Caco-2 (cell line): Measurements from ENCODE around the gene SPTY2D1. TPM values are rescaled to one million over a fixed set of nuclear protein-coding genes. Genes with fewer than 3 reads are reported as not detected.

Source experiments
- BruUV-seq: library from RNA; stranded (reverse); fragments of 400-500 nt; replicated peaks from 2 replicates; lab custom pipeline; 2021; lab: Mats Ljungman, UMichigan
- CTCF ChIA-PET: fragments of 300-600 bp; sonication (Branson Sonifier 250); formaldehyde crosslinking; loops from one replicate; lab custom pipeline; 2022; ENCODE audit warnings: antibody characterized with exemption; lab: Charles Lee
- POLR2A ChIA-PET: fragments of 300-600 bp; sonication (Branson Sonifier 250); formaldehyde crosslinking; loops from one replicate; lab custom pipeline; 2022; ENCODE audit warnings: antibody characterized with exemption; lab: Charles Lee
- DNase-seq, 2 experiments: peaks; one replicate each; pipeline versions ENCODE4 v3.0.0 to v3.0.0-alpha.2; 2020 to 2022
- H3K27me3 ChIP-seq: replicated peaks from 2 replicates; pipeline ENCODE4 v1.6.0; 2011; ENCODE audit warnings: low read length; ENCODE audit not compliant: control insufficient read depth, insufficient read depth
- H3K36me3 ChIP-seq: 2 replicates; pipeline ENCODE4 v1.5.1; 2011; ENCODE audit warnings: low read length; ENCODE audit not compliant: control insufficient read depth, insufficient read depth
- H3K4me1 ChIP-seq: fragments of 250-450 bp; sonication (Bioruptor Pico); 2 replicates; pipeline ENCODE4 v1.5.1; 2020; ENCODE audit warnings: mild to moderate bottlenecking
- H3K4me3 ChIP-seq: 2 replicates; pipeline ENCODE4 v1.5.1; 2011; ENCODE audit warnings: low read depth, mild to moderate bottlenecking, control low read depth, low read length
- H3K9me3 ChIP-seq: fragments of 250-450 bp; sonication (Bioruptor Pico); 2 replicates; pipeline ENCODE4 v1.5.1; 2020; ENCODE audit warnings: mild to moderate bottlenecking, moderate library complexity
- H3K27ac Mint-ChIP-seq: one replicate; pipeline ENCODE4 v1.8.0; 2022; ENCODE audit warnings: mixed read lengths; ENCODE audit not compliant: unreplicated experiment
- H3K27me3 Mint-ChIP-seq: one replicate; pipeline ENCODE4 v1.8.0; 2022; ENCODE audit warnings: mixed read lengths; ENCODE audit not compliant: insufficient read depth, unreplicated experiment
- H3K36me3 Mint-ChIP-seq: one replicate; pipeline ENCODE4 v1.8.0; 2022; ENCODE audit warnings: mild to moderate bottlenecking, mixed read lengths; ENCODE audit not compliant: insufficient read depth, unreplicated experiment
- H3K4me1 Mint-ChIP-seq: one replicate; pipeline ENCODE4 v1.8.0; 2022; ENCODE audit warnings: low read depth, mixed read lengths; ENCODE audit not compliant: unreplicated experiment
- H3K4me3 Mint-ChIP-seq: one replicate; pipeline ENCODE4 v1.8.0; 2022; ENCODE audit warnings: mild to moderate bottlenecking, moderate library complexity, mixed read lengths; ENCODE audit not compliant: unreplicated experiment
- H3K9me3 Mint-ChIP-seq: one replicate; pipeline ENCODE4 v1.8.0; 2022; ENCODE audit warnings: mixed read lengths; ENCODE audit not compliant: unreplicated experiment
- CTCF ChIP-seq, 2 experiments: fragments of 200-600 bp in 1 of 2; IDR thresholded peaks; 1 replicate in 1 of 2; 2 replicates in 1 of 2; pipeline versions ENCODE4 v1.5.1 to v1.8.0; 2011 to 2022; ENCODE audit warnings: antibody characterized with exemption in 1 of 2, control low read depth in 1 of 2, inconsistent platforms in 1 of 2, low read depth in 1 of 2, low read length in 1 of 2, mild to moderate bottlenecking in 1 of 2, moderate library complexity in 1 of 2; ENCODE audit not compliant: insufficient read depth in 1 of 2, severe bottlenecking in 1 of 2, unreplicated experiment in 1 of 2
- intact Hi-C: fragments of 100-400 bp; cut with micrococcal nuclease; formaldehyde crosslinking; loops from one replicate; pipeline ENCODE4 v1.10.0; 2022; ENCODE audit not compliant: unreplicated experiment
- total RNA-seq: library from RNA; stranded (reverse); gene quantifications from 2 replicates; pipeline ENCODE4 v1.2.3, GENCODE V29; 2022

SPTY2D1 gene
- total RNA-seq, 1 experiment from 2014 or later: 24.6 TPM

GRCh38 chr11:18563090-18563730, 70.9 kb downstream of the SPTY2D1 start:
- no peaks in the 10 kb centered on the region for H3K36me3 ChIP-seq
- CTCF ChIA-PET: no interaction called here
- Mint-ChIP-seq H3K27ac (no peak overlapping the region), H3K4me3 (no peak overlapping the region), H3K9me3 (no peaks in the 10 kb centered on the region), H3K4me1 (no peaks in the 10 kb centered on the region), H3K27me3 (no peaks in the 10 kb centered on the region), H3K36me3 (peaks cover 12% of the 10 kb centered on the region)
- BruUV-seq: no TSS peak
- no peak overlapping the region for H3K4me3 ChIP-seq
- H3K27me3 ChIP-seq: no peaks in the 10 kb centered on the region
- intact Hi-C loops: no loop called here
- H3K9me3 ChIP-seq: no peaks in the 10 kb centered on the region
- no peak for TF ChIP-seq CTCF (IDR thresholded peaks at IDR 0.05; ENCODE audit: insufficient read depth in 1 of 2, low read depth in 1 of 2, low read length in 1 of 2, severe bottlenecking in 1 of 2, unreplicated experiment in 1 of 2)
- POLR2A ChIA-PET: no interaction called here
- H3K4me1 ChIP-seq: no peaks in the 10 kb centered on the region
- DNase-seq: no peak

Other genes starting within 250 kb of the SPTY2D1 start
- 396 and 507 TPM in 2 replicates for gene LDHA, start 239.8 kb downstream of the SPTY2D1 start, total RNA-seq
- gene LDHC, start 222.0 kb downstream of the SPTY2D1 start, total RNA-seq: not detected in 2 replicates
- gene LDHAL6A, start 178.5 kb downstream of the SPTY2D1 start, total RNA-seq: 0.51 and 0.59 TPM in 2 replicates
- 64.6 and 86.6 TPM in 2 replicates for gene TSG101, start 107.4 kb downstream of the SPTY2D1 start, total RNA-seq
- gene UEVLD, start 45.6 kb downstream of the SPTY2D1 start, total RNA-seq: 15.9 and 19.2 TPM in 2 replicates
- 5.2 and 8.8 TPM in 2 replicates for gene MISFA, start 34.6 kb downstream of the SPTY2D1 start, total RNA-seq
- 0.19 and 0.25 TPM in 2 replicates for gene TMEM86A, start 64.4 kb upstream of the SPTY2D1 start, total RNA-seq
- not detected in 2 replicates for gene IGSF22, start 91.8 kb upstream of the SPTY2D1 start, total RNA-seq
- gene PTPN5, start 157.5 kb upstream of the SPTY2D1 start, total RNA-seq: not detected in 2 replicates